Endothelial cell of umbilical vein (primary cell): ENCODE measurements around the gene GLDC. TPM values are rescaled to one million over a fixed set of nuclear protein-coding genes. Genes with fewer than 3 reads are reported as not detected.
A peak's percentile ranks its signal among the peaks of the same experiment; 100 is the strongest.

Experiments
- BruUV-seq: library from RNA; stranded (reverse); fragments of 400-500 nt; replicated peaks from 2 replicates; lab custom pipeline; 2021; lab: Mats Ljungman, UMichigan
- CTCF ChIA-PET: fragments of 300-600, 350-600 bp; sonication (Branson Sonifier 250); formaldehyde crosslinking; loops from one replicate; lab custom pipeline; 2021; ENCODE audit warnings: antibody characterized with exemption, inconsistent platforms; lab: Charles Lee
- POLR2A ChIA-PET: fragments of 300-600, 350-600 bp; sonication (Branson Sonifier 250); formaldehyde crosslinking; loops from one replicate; lab custom pipeline; 2021; ENCODE audit warnings: antibody characterized with exemption, inconsistent platforms; lab: Charles Lee
- DNase-seq: peaks from one replicate; pipeline ENCODE4 v3.0.0-alpha.2; 2011; ENCODE audit warnings: low read depth, low spot score
- FAIRE-seq: peaks from 2 replicates; lab custom pipeline; 2011; peaks lifted over from hg19 to GRCh38; lab: Jason Lieb, UNC
- H2AFZ ChIP-seq: 2 replicates; pipeline ENCODE4 v1.6.0; 2012; ENCODE audit warnings: low read depth, low read length, control low read depth, inconsistent platforms
- H3K27ac ChIP-seq: 2 replicates; pipeline ENCODE4 v1.5.1; 2011; ENCODE audit warnings: low read depth, mild to moderate bottlenecking, control low read depth, low read length, moderate library complexity; ENCODE audit not compliant: insufficient read depth
- H3K27me3 ChIP-seq, 2 experiments: 2 replicates each; pipeline versions ENCODE4 v1.6.0 to v1.6.1; 2011; ENCODE audit warnings: low read length in 2 of 2, mixed read lengths in 1 of 2; ENCODE audit not compliant: control insufficient read depth in 2 of 2, insufficient read depth in 2 of 2
- H3K36me3 ChIP-seq, 2 experiments: 2 replicates in 1 of 2; 3 replicates in 1 of 2; pipeline ENCODE4 v1.5.1; 2011; ENCODE audit warnings: low read length in 2 of 2, mild to moderate bottlenecking in 1 of 2, moderate library complexity in 1 of 2; ENCODE audit not compliant: control insufficient read depth in 2 of 2, insufficient read depth in 2 of 2; ENCODE audit errors: extremely low read depth in 1 of 2
- H3K4me1 ChIP-seq: 3 replicates; pipeline ENCODE4 v1.5.1; 2011; ENCODE audit warnings: mild to moderate bottlenecking, low read length; ENCODE audit not compliant: control insufficient read depth, insufficient read depth; ENCODE audit errors: extremely low read depth
- H3K4me2 ChIP-seq: 2 replicates; pipeline ENCODE4 v1.6.1; 2011; ENCODE audit warnings: low read length, control low read depth, mixed read lengths; ENCODE audit not compliant: insufficient read depth
- H3K4me3 ChIP-seq, 3 experiments: fragments of 200-600 bp in 1 of 3; sonication (generic), shearing (Covaris generic) in 1 of 3; replicated peaks in 1 of 3; 2 replicates each; pipeline ENCODE4 v1.5.1; 2011 to 2016; ENCODE audit warnings: control low read depth in 3 of 3, low read length in 3 of 3, mild to moderate bottlenecking in 2 of 3, inconsistent platforms in 1 of 3, low read depth in 1 of 3, moderate library complexity in 1 of 3; ENCODE audit not compliant: insufficient read depth in 1 of 3
- H3K79me2 ChIP-seq: 2 replicates; pipeline ENCODE4 v1.6.0; 2012; ENCODE audit warnings: low read length, inconsistent platforms; ENCODE audit not compliant: control insufficient read depth, insufficient read depth
- H3K9ac ChIP-seq: replicated peaks from 2 replicates; pipeline ENCODE3; 2011; ENCODE audit warnings: low read length, control low read depth; ENCODE audit not compliant: insufficient read depth; ENCODE audit errors: extremely low read depth
- H3K9me1 ChIP-seq: replicated peaks from 3 replicates; pipeline ENCODE4 v1.6.0; 2011; ENCODE audit warnings: mild to moderate bottlenecking, low read length; ENCODE audit not compliant: control insufficient read depth, insufficient read depth; ENCODE audit errors: extremely low read depth
- H3K9me3 ChIP-seq: replicated peaks from 2 replicates; pipeline ENCODE4 v1.5.1; 2012; ENCODE audit warnings: low read length, inconsistent platforms; ENCODE audit not compliant: control insufficient read depth, insufficient read depth
- H4K20me1 ChIP-seq: replicated peaks from 2 replicates; pipeline ENCODE3; 2011; ENCODE audit warnings: mild to moderate bottlenecking, low read length; ENCODE audit not compliant: control insufficient read depth, insufficient read depth; ENCODE audit errors: extremely low read depth
- EZH2 ChIP-seq: IDR thresholded peaks from 2 replicates; pipeline ENCODE4 v1.6.1; 2012; ENCODE audit warnings: borderline replicate concordance, low read depth, mild to moderate bottlenecking, moderate library complexity, low read length, inconsistent platforms; ENCODE audit not compliant: severe bottlenecking
- FOS ChIP-seq: IDR thresholded peaks from 2 replicates; pipeline ENCODE4 v1.6.1; 2011; ENCODE audit warnings: mild to moderate bottlenecking, low read length, moderate library complexity, borderline replicate concordance; ENCODE audit not compliant: insufficient read depth
- GATA2 ChIP-seq: IDR thresholded peaks from 2 replicates; pipeline ENCODE4 v1.7.0; 2011; ENCODE audit warnings: low read depth, mild to moderate bottlenecking, moderate library complexity, mixed read lengths, low read length; ENCODE audit not compliant: insufficient read length, insufficient read depth
- JUN ChIP-seq: IDR thresholded peaks from 2 replicates; pipeline ENCODE4 v1.6.1; 2011; ENCODE audit warnings: borderline replicate concordance, low read depth; ENCODE audit not compliant: insufficient read length, insufficient read depth
- MYC ChIP-seq: IDR thresholded peaks from one replicate; pipeline ENCODE4 v1.6.1; 2011; ENCODE audit warnings: mild to moderate bottlenecking, low read depth, low read length
- POLR2A ChIP-seq: IDR thresholded peaks from 2 replicates; pipeline ENCODE4 v1.6.1; 2012; ENCODE audit warnings: low read depth, mild to moderate bottlenecking, control low read depth, low read length
- dilution Hi-C: fragments of 300-500 bp; cut with MboI; formaldehyde crosslinking; loops from one replicate; pipeline ENCODE4 v1.15.0; 2019; ENCODE audit warnings: low sequenced_read_pairs; ENCODE audit not compliant: extremely low pct_ligation_motif_present
- intact Hi-C: fragments of 100-400 bp; cut with micrococcal nuclease; formaldehyde crosslinking; loops from one replicate; pipeline ENCODE4 v1.10.0; 2022
- polyA plus RNA-seq, 4 experiments: library from polyadenylated mRNA; depleted of rRNA in 3 of 4; stranded (reverse) in 3 of 4; unstranded in 1 of 4; fragments of >200 nt; gene quantifications; 2 replicates each; pipeline versions ENCODE4 v1.2.1 to v1.2.3, GENCODE V29; 2011 to 2012; ENCODE audit warnings: missing spikeins in 1 of 4
- total RNA-seq: library from RNA; stranded (reverse); gene quantifications from 2 replicates; pipeline ENCODE4 v1.2.3, GENCODE V29; 2021
- TF ChIP-seq, protein P1 (sequence below): IDR thresholded peaks from 2 replicates; pipeline ENCODE4 v1.6.1; 2011; ENCODE audit not compliant: insufficient read depth, insufficient read length
- TF ChIP-seq, protein P2 (sequence below), 2 donors: IDR thresholded peaks; 1 replicate in 1 of 2; 2 replicates in 1 of 2; pipeline ENCODE4 v1.5.1; 2011; ENCODE audit warnings: low read length in 2 of 2, mild to moderate bottlenecking in 2 of 2, moderate library complexity in 2 of 2, control low read depth in 1 of 2, inconsistent platforms in 1 of 2, low read depth in 1 of 2; ENCODE audit not compliant: insufficient read depth in 1 of 2; ENCODE audit errors: extremely low read depth in 1 of 2

Gene GLDC
- total and polyA plus RNA-seq, 2 donors (not counting 3 experiments of a cell fraction or from before 2014, with no cell fraction given), result 1.8 to 2.6 TPM

DNA sequence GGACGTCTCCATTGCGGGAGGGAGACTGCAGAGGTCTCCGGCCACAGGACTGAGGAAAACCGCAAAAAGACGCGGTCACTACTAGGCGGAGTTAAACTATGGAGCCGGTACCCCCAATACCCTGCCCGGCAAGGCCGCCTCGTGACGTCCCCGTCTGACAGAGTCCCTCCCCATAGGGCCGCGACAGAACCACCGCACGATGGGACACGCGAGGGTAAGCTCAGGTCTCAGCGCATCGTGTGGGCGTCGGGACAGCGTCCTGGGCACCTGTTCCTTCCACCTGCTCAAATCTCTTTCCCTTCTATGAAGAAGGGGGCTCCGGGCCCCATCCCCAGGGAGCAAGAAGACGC, 35.2 kb upstream of the GLDC start:
- DNase-seq (no peak), FAIRE-seq (no peak)
- H3K9me3 ChIP-seq, result no peaks in the 10 kb centered on the region
- peak overlapping the region; percentile 1 to 68 (median 62) for H3K4me3 ChIP-seq
- H3K4me2 ChIP-seq, result peak overlapping the region; percentile 90
- no peaks in the 10 kb centered on the region for H3K9me1 ChIP-seq
- H3K27me3 ChIP-seq, result no peaks in the 10 kb centered on the region
- BruUV-seq, result TSS peak; percentile 83
- POLR2A ChIA-PET, result interaction anchor here (0.6 kb wide), 1 partner anchor 672 kb away, joined by 7 read pairs; a partner anchor contains a TSS
- peak overlapping the region; percentile 47 for H2AFZ ChIP-seq
- no peak for TF ChIP-seq POLR2A
- TF ChIP-seq EZH2, result no peak
- TF ChIP-seq, protein P1, sequence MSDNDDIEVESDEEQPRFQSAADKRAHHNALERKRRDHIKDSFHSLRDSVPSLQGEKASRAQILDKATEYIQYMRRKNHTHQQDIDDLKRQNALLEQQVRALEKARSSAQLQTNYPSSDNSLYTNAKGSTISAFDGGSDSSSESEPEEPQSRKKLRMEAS, result no peak
- no peak for TF ChIP-seq GATA2
- TF ChIP-seq, protein P2, sequence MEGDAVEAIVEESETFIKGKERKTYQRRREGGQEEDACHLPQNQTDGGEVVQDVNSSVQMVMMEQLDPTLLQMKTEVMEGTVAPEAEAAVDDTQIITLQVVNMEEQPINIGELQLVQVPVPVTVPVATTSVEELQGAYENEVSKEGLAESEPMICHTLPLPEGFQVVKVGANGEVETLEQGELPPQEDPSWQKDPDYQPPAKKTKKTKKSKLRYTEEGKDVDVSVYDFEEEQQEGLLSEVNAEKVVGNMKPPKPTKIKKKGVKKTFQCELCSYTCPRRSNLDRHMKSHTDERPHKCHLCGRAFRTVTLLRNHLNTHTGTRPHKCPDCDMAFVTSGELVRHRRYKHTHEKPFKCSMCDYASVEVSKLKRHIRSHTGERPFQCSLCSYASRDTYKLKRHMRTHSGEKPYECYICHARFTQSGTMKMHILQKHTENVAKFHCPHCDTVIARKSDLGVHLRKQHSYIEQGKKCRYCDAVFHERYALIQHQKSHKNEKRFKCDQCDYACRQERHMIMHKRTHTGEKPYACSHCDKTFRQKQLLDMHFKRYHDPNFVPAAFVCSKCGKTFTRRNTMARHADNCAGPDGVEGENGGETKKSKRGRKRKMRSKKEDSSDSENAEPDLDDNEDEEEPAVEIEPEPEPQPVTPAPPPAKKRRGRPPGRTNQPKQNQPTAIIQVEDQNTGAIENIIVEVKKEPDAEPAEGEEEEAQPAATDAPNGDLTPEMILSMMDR (IDR thresholded peaks at IDR 0.05; ENCODE audit: extremely low read depth in 1 of 2, insufficient read depth in 1 of 2, low read depth in 1 of 2, low read length in 2 of 2), result no peak
- no peak for TF ChIP-seq JUN
- no peak for TF ChIP-seq FOS
- no peak for TF ChIP-seq MYC
- no peaks in the 10 kb centered on the region for H3K36me3 ChIP-seq
- H3K9ac ChIP-seq, result peak overlapping the region; percentile 87
- CTCF ChIA-PET, result no interaction called here
- H3K4me1 ChIP-seq, result peaks cover 5% of the 10 kb centered on the region
- peaks cover 14% of the 10 kb centered on the region for H3K79me2 ChIP-seq
- no peaks in the 10 kb centered on the region for H4K20me1 ChIP-seq
- peak overlapping the region; percentile 84 for H3K27ac ChIP-seq
- intact Hi-C loops (loop anchor here (1.0 to 10.0 kb wide), 8 partner anchors 24 to 673 kb away; partner anchors contain the start of genes GLDC, KDM4C and UHRF2), dilution Hi-C loops (no loop called here)
